Astrocyte (in vitro differentiated cells and primary cell): ENCODE results near the gene SQSTM1. TPM values are rescaled to one million over a fixed set of nuclear protein-coding genes. Genes with fewer than 3 reads are reported as not detected.
A peak's percentile ranks its signal among the peaks of the same experiment; 100 is the strongest.

ENCODE experiments used
- DNase-seq: peaks from one replicate; pipeline ENCODE4 v3.0.0-alpha.2; 2010; ENCODE audit warnings: low read depth
- FAIRE-seq: peaks from 2 replicates; lab custom pipeline; 2011; peaks lifted over from hg19 to GRCh38; lab: Jason Lieb, UNC
- H2AFZ ChIP-seq: 2 replicates; pipeline ENCODE4 v1.6.0; 2012; ENCODE audit warnings: low read depth, low read length, inconsistent platforms
- H3K27ac ChIP-seq: 2 replicates; pipeline ENCODE4 v1.5.1; 2011; ENCODE audit warnings: low read depth, low read length, inconsistent platforms
- H3K27me3 ChIP-seq: 2 replicates; pipeline ENCODE4 v1.6.0; 2011; ENCODE audit warnings: low read length, inconsistent platforms; ENCODE audit not compliant: insufficient read depth
- H3K36me3 ChIP-seq: 2 replicates; pipeline ENCODE4 v1.5.1; 2011; ENCODE audit warnings: low read length, inconsistent platforms; ENCODE audit not compliant: insufficient read depth
- H3K4me1 ChIP-seq: 2 replicates; pipeline ENCODE4 v1.5.1; 2011; ENCODE audit warnings: low read length, inconsistent platforms; ENCODE audit not compliant: insufficient read depth
- H3K4me2 ChIP-seq: 2 replicates; pipeline ENCODE4 v1.6.0; 2012; ENCODE audit warnings: low read length, inconsistent platforms
- H3K4me3 ChIP-seq: 2 replicates; pipeline ENCODE4 v1.5.1; 2011; ENCODE audit warnings: low read depth, mild to moderate bottlenecking, low read length, inconsistent platforms; ENCODE audit not compliant: insufficient read depth
- H3K79me2 ChIP-seq: 2 replicates; pipeline ENCODE4 v1.6.0; 2012; ENCODE audit warnings: mild to moderate bottlenecking, low read length, inconsistent platforms; ENCODE audit not compliant: insufficient read depth
- H3K9ac ChIP-seq: 2 replicates; pipeline ENCODE4 v1.6.0; 2012; ENCODE audit warnings: mild to moderate bottlenecking, low read length, inconsistent platforms
- H3K9me3 ChIP-seq: 2 replicates; pipeline ENCODE4 v1.5.1; 2012; ENCODE audit warnings: low read depth, mild to moderate bottlenecking, low read length, inconsistent platforms; ENCODE audit not compliant: insufficient read depth
- H4K20me1 ChIP-seq: 2 replicates; pipeline ENCODE4 v1.6.0; 2012; ENCODE audit warnings: low read length, inconsistent platforms; ENCODE audit not compliant: insufficient read depth
- H3K27ac Mint-ChIP-seq: one replicate; pipeline ENCODE4 v1.8.0; 2021; ENCODE audit warnings: mild to moderate bottlenecking, mixed read lengths; ENCODE audit not compliant: unreplicated experiment
- H3K27me3 Mint-ChIP-seq: one replicate; pipeline ENCODE4 v1.8.0; 2021; ENCODE audit warnings: low read depth, mixed read lengths; ENCODE audit not compliant: unreplicated experiment
- H3K36me3 Mint-ChIP-seq: one replicate; pipeline ENCODE4 v1.8.0; 2021; ENCODE audit warnings: low read depth, mixed read lengths; ENCODE audit not compliant: unreplicated experiment
- H3K4me1 Mint-ChIP-seq: one replicate; pipeline ENCODE4 v1.8.0; 2021; ENCODE audit warnings: low read depth, mixed read lengths; ENCODE audit not compliant: unreplicated experiment
- H3K4me3 Mint-ChIP-seq: one replicate; pipeline ENCODE4 v1.8.0; 2021; ENCODE audit warnings: mild to moderate bottlenecking, moderate library complexity, mixed read lengths; ENCODE audit not compliant: unreplicated experiment
- H3K9me3 Mint-ChIP-seq: one replicate; pipeline ENCODE4 v1.8.0; 2021; ENCODE audit warnings: mild to moderate bottlenecking, mixed read lengths; ENCODE audit not compliant: unreplicated experiment
- EZH2 ChIP-seq: IDR thresholded peaks from 2 replicates; pipeline ENCODE4 v1.6.1; 2012; ENCODE audit warnings: mild to moderate bottlenecking, low read length, inconsistent platforms; ENCODE audit not compliant: insufficient read depth
- total RNA-seq: library from RNA; stranded (reverse); gene quantifications from 2 replicates; pipeline ENCODE4 v1.2.1, GENCODE V29; 2021
- TF ChIP-seq, protein P1 (sequence below): IDR thresholded peaks from 2 replicates; pipeline ENCODE4 v1.5.1; 2011; ENCODE audit warnings: low read depth, mild to moderate bottlenecking, inconsistent platforms, low read length, moderate library complexity; ENCODE audit not compliant: insufficient read depth

SQSTM1 gene
- total RNA-seq, 1 donor from 2014 or later: 262 TPM

DNA sequence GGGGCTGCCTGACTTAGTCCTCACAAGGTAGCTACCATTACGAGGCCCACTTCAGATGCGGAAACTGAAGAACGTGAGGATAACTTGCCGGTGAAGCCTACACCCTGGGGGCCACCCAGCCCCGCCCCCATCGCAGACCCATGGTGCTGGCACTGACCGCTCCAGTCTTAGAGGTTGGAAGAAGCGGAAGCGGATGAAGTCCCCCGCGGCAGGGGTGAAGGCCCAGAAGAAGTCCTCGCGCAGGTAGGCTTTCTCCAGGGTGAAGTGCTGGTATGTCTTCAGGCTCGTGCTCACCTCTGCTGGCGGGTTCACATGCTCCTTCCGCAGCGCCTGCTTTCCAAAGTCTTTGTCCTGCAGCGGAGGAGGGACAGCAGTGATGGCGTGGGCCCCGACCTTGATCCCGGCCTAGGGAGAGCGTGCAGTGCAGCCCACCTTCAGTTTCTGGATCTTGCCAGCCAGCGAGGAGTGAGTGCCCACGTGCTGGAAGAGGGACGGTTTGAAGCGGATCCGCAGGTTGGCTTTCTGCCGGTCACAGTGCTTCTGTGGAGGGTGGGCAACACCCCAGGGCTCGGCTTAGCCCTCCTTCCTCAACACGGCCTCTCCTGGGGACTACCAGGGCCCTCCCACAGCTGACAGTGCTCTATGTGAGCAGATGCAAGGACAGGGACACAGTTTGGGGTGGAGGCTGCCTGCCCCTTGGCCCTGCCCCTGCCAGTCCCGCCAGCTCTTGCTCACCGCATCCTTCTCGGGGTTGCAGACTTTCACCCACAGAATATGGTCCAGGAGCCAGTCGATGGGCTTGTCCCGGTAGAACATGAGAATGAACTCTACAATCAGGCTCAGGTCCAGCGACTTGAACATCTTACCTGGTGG is 21.7 kb upstream of the SQSTM1 start:
- no peaks in the 10 kb centered on the region for H3K27me3 ChIP-seq
- H3K36me3 ChIP-seq: no peaks in the 10 kb centered on the region
- H3K79me2 ChIP-seq: peaks cover 22% of the 10 kb centered on the region
- Mint-ChIP-seq H3K9me3 (no peaks in the 10 kb centered on the region), H3K4me3 (no peak overlapping the region), H3K27ac (peak overlapping the region; percentile 26), H3K4me1 (peaks cover 10% of the 10 kb centered on the region), H3K27me3 (no peaks in the 10 kb centered on the region), H3K36me3 (peaks cover 17% of the 10 kb centered on the region)
- H3K4me1 ChIP-seq: peaks cover 21% of the 10 kb centered on the region
- no peak overlapping the region for H3K4me3 ChIP-seq
- no peak overlapping the region for H3K27ac ChIP-seq
- H3K9me3 ChIP-seq: no peaks in the 10 kb centered on the region
- no peak overlapping the region for H3K4me2 ChIP-seq
- TF ChIP-seq, protein P1, sequence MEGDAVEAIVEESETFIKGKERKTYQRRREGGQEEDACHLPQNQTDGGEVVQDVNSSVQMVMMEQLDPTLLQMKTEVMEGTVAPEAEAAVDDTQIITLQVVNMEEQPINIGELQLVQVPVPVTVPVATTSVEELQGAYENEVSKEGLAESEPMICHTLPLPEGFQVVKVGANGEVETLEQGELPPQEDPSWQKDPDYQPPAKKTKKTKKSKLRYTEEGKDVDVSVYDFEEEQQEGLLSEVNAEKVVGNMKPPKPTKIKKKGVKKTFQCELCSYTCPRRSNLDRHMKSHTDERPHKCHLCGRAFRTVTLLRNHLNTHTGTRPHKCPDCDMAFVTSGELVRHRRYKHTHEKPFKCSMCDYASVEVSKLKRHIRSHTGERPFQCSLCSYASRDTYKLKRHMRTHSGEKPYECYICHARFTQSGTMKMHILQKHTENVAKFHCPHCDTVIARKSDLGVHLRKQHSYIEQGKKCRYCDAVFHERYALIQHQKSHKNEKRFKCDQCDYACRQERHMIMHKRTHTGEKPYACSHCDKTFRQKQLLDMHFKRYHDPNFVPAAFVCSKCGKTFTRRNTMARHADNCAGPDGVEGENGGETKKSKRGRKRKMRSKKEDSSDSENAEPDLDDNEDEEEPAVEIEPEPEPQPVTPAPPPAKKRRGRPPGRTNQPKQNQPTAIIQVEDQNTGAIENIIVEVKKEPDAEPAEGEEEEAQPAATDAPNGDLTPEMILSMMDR: no peak
- TF ChIP-seq EZH2: no peak
- FAIRE-seq (no peak), DNase-seq (no peak)
- no peak overlapping the region for H2AFZ ChIP-seq
- H4K20me1 ChIP-seq: peaks cover 57% of the 10 kb centered on the region
- no peak overlapping the region for H3K9ac ChIP-seq

DNA sequence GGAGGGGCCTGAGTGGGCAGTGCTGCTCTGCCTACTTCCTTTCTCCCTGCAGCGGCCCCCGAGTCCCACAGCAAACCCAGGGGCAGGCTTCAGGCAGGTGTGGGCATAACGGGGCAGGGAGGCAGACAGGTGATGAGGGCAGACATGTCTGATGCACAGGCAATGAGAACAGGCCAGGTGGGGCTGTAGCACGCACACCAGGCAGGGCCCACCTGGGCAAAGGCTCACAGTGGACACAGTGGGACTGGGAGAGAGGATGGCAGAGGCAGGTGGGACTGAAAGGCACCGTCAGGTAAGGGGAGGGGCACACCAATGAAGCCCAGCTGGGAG is 21.1 kb upstream of the SQSTM1 start:
- Histone ChIP-seq H2AFZ (no peak overlapping the region), H3K4me1 (peaks cover 22% of the 10 kb centered on the region)
- no peak overlapping the region for H3K4me3 Mint-ChIP-seq

More for the DNA sequence above, 21.1 kb upstream of the SQSTM1 start:
- Mint-ChIP-seq H3K36me3 (peaks cover 17% of the 10 kb centered on the region), H3K27me3 (no peaks in the 10 kb centered on the region), H3K27ac (peak overlapping the region; percentile 26), H3K9me3 (no peaks in the 10 kb centered on the region), H3K4me1 (peaks cover 13% of the 10 kb centered on the region)
- no peak overlapping the region for H3K4me3 ChIP-seq
- H3K79me2 ChIP-seq: peaks cover 28% of the 10 kb centered on the region
- DNase-seq (no peak), FAIRE-seq (no peak)
- no peaks in the 10 kb centered on the region for H3K27me3 ChIP-seq
- no peak overlapping the region for H3K4me2 ChIP-seq
- H3K27ac ChIP-seq: no peak overlapping the region
- no peak overlapping the region for H3K9ac ChIP-seq
- H3K36me3 ChIP-seq: no peaks in the 10 kb centered on the region
- no peaks in the 10 kb centered on the region for H3K9me3 ChIP-seq
- H4K20me1 ChIP-seq: peaks cover 63% of the 10 kb centered on the region
- TF ChIP-seq, protein P1: no peak
- no peak for TF ChIP-seq EZH2
